Measurements from ENCODE around the gene RPS21. TPM values are rescaled to one million over a fixed set of nuclear protein-coding genes. Genes with fewer than 3 reads are reported as not detected.

Gene RPS21
- total RNA-seq, 2 donors from 2014 or later = 1,506 to 4,377 TPM

GRCh38 chr20:62430311-62430853, 43.5 kb downstream of the RPS21 start:
- intact Hi-C loops (cut with DNase I) = no loop called here
- 78% methylated on average over 10 of the region's 10 CpGs for WGBS
- Histone ChIP-seq H3K4me1 (replicated peaks) (peaks cover 16% of the 10 kb centered on the region), H3K9me3 (no peaks in the 10 kb centered on the region), H3K36me3 (no peaks in the 10 kb centered on the region), H3K4me3 (no peak overlapping the region), H3K27me3 (replicated peaks; ENCODE audit: insufficient read depth) (no peaks in the 10 kb centered on the region), H3K27ac (no peak overlapping the region)
- TF ChIP-seq POLR2AphosphoS5 (IDR thresholded peaks at IDR 0.05) (no peak), POLR2A (IDR thresholded peaks at IDR 0.05) (no peak)
- TF ChIP-seq, protein P1, sequence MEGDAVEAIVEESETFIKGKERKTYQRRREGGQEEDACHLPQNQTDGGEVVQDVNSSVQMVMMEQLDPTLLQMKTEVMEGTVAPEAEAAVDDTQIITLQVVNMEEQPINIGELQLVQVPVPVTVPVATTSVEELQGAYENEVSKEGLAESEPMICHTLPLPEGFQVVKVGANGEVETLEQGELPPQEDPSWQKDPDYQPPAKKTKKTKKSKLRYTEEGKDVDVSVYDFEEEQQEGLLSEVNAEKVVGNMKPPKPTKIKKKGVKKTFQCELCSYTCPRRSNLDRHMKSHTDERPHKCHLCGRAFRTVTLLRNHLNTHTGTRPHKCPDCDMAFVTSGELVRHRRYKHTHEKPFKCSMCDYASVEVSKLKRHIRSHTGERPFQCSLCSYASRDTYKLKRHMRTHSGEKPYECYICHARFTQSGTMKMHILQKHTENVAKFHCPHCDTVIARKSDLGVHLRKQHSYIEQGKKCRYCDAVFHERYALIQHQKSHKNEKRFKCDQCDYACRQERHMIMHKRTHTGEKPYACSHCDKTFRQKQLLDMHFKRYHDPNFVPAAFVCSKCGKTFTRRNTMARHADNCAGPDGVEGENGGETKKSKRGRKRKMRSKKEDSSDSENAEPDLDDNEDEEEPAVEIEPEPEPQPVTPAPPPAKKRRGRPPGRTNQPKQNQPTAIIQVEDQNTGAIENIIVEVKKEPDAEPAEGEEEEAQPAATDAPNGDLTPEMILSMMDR (IDR thresholded peaks at IDR 0.05) = no peak
- no peak for DNase-seq (ENCODE audit: low spot score)

DNA sequence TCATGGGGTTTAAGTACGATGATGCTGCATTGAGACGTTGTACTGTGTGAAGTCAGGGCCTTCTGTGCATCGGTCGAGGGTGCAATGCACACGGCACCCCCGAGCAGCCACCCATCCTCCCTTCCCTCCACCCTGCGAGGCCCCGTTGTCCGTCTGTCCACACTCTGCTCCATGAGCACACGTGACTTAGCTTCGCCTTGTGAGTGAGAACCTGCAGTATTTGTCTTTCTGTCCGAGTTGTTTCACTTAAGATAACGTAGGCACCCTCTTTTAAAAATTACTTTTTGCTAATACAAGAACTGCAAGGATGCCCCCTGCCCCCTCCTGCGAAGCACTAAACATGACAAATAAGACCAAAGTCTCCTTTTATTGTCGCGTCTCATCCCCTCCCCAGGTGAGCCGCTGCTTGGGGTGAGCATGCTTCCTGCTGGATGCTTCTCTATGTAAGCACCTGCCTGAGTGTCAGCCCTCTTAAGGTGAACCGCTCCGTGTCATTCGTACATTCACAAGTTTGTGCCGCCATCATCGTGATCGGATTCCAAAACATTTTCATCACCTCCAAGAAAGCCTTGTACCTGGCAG, 44.1 kb downstream of the RPS21 start:
- Histone ChIP-seq H3K36me3 (no peaks in the 10 kb centered on the region), H3K4me1 (replicated peaks) (peaks cover 16% of the 10 kb centered on the region), H3K27ac (no peak overlapping the region), H3K27me3 (replicated peaks; ENCODE audit: insufficient read depth) (no peaks in the 10 kb centered on the region), H3K4me3 (no peak overlapping the region), H3K9me3 (no peaks in the 10 kb centered on the region)
- intact Hi-C loops (cut with DNase I) = no loop called here
- DNase-seq (ENCODE audit: low spot score) = no peak
- TF ChIP-seq, protein P1 (IDR thresholded peaks at IDR 0.05) = no peak
- TF ChIP-seq POLR2A (IDR thresholded peaks at IDR 0.05) (no peak), POLR2AphosphoS5 (IDR thresholded peaks at IDR 0.05) (no peak)
- 81% methylated on average over 23 of the region's 23 CpGs for WGBS

DNA sequence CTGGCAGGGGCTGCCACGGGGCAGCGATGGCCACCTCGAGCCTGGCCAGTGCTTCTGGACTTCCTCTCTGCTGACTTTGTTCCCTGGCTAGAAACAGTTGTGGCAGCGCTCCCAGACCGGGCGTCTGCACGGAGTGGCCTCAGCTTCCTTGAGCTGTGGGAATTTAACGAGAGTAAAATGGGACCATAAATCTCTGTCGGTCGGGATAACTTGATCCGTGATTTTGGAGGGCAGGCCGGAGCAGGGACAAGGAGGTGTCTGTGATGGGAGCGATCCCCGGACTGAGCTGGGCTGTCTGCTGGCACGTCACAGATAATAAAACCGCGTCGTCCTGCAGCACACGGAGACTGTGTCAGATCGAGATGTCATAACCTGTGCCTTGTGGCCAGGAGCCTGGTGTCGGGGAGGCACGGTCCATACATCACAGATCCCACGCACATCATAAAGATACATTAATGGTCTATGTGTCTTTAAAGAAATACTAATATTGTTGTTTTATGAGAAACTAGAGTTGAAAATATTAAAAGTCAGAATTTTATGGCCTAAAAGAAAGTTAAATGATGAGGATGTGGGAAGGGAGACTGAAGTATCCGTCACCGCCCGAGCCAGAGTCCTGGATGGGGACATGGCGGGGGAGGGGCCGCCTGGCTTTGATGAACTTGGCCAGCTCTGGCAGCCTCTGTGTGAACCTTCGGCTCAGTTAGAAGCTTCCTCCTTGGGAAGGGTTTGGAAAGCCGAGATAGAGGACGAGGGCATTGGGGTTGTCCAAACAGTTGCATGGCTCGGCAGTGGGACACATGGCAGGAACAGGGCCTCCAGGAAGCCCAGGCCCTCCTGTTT, 47.0 kb downstream of the RPS21 start:
- intact Hi-C loops (cut with DNase I) = no loop called here
- H3K36me3 ChIP-seq = no peaks in the 10 kb centered on the region
- no peak overlapping the region for H3K4me3 ChIP-seq
- peak; percentile 82 for DNase-seq (ENCODE audit: low spot score)
- 7% methylated on average over 32 of the region's 32 CpGs for WGBS
- H3K9me3 ChIP-seq = no peaks in the 10 kb centered on the region
- TF ChIP-seq POLR2A (IDR thresholded peaks at IDR 0.05) (no peak), POLR2AphosphoS5 (IDR thresholded peaks at IDR 0.05) (peak; percentile 86)
- TF ChIP-seq, protein P1 (IDR thresholded peaks at IDR 0.05) = no peak
- H3K27me3 ChIP-seq (replicated peaks; ENCODE audit: insufficient read depth) = no peaks in the 10 kb centered on the region
- H3K4me1 ChIP-seq (replicated peaks) = peaks cover 9% of the 10 kb centered on the region
- H3K27ac ChIP-seq = peak overlapping the region; percentile 21 to 48

DNA sequence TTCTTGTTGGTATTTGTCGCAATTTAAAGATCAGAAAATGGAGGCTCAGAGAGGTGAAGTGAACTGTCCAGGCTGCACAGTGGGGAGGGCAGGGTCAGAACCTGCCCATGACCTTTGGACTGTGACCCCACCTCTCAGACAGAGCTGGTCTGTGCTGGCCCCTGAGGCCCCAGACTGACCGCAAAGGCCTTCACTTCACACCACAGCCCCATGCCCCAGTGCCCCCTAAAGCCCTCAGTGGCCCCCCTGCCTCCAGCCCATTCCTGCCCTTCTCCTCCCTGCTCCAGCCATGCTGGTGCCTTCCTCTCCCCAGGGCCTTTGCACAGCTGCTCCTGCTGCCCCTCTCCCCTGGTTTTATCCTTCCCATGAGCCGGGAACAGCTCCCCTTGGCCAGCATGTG, 49.8 kb downstream of the RPS21 start:
- no peaks in the 10 kb centered on the region for H3K27me3 ChIP-seq (replicated peaks; ENCODE audit: insufficient read depth)

More for the DNA sequence above, 49.8 kb downstream of the RPS21 start:
- Histone ChIP-seq H3K36me3 (no peaks in the 10 kb centered on the region), H3K27ac (no peak overlapping the region), H3K4me1 (replicated peaks) (peaks cover 9% of the 10 kb centered on the region), H3K4me3 (no peak overlapping the region), H3K9me3 (no peaks in the 10 kb centered on the region)
- intact Hi-C loops (cut with DNase I) = no loop called here
- 94% methylated on average over 3 of the region's 3 CpGs for WGBS
- no peak for DNase-seq (ENCODE audit: low spot score)
- TF ChIP-seq POLR2AphosphoS5 (IDR thresholded peaks at IDR 0.05) = no peak
- no peak for TF ChIP-seq POLR2A (IDR thresholded peaks at IDR 0.05)
- TF ChIP-seq, protein P1 (IDR thresholded peaks at IDR 0.05) = no peak
